Psoas muscle (tissue), 8 donors: ENCODE results near the gene KDM2A. TPM values are rescaled to one million over a fixed set of nuclear protein-coding genes. Genes with fewer than 3 reads are reported as not detected.

Experiments
- ATAC-seq, 4 donors: fragments of 200-7000 bp; cut with Tn5 transposase; one replicate each; pipeline ENCODE4 v1.9.1; 2020; ENCODE audit warnings: moderate library complexity in 3 of 4, mild to moderate bottlenecking in 2 of 4
- DNase-seq, 2 donors: peaks; one replicate each; pipeline ENCODE4 v3.0.0-alpha.2; 2020
- H3K27ac ChIP-seq: fragments of 200-600 bp; one replicate; pipeline ENCODE4 v1.8.0; 2022
- H3K27me3 ChIP-seq, 3 donors: fragments of 200-600 bp in 1 of 3; one replicate each; pipeline versions ENCODE4 v1.6.1 to v1.8.0; 2013 to 2022; ENCODE audit warnings: low read length in 2 of 3, mild to moderate bottlenecking in 2 of 3, moderate library complexity in 1 of 3; ENCODE audit not compliant: insufficient read depth in 3 of 3
- H3K36me3 ChIP-seq, 2 donors: fragments of 200-600 bp in 1 of 2; one replicate each; pipeline versions ENCODE4 v1.6.1 to v1.8.0; 2013 to 2022; ENCODE audit warnings: low read depth in 1 of 2, mild to moderate bottlenecking in 1 of 2, moderate library complexity in 1 of 2; ENCODE audit not compliant: insufficient read depth in 1 of 2
- H3K4me1 ChIP-seq: fragments of 200-600 bp; one replicate; pipeline ENCODE4 v1.8.0; 2022
- H3K4me3 ChIP-seq: fragments of 200-600 bp; one replicate; pipeline ENCODE4 v1.8.0; 2022; ENCODE audit warnings: mild to moderate bottlenecking
- H3K9me3 ChIP-seq: fragments of 200-600 bp; one replicate; pipeline ENCODE4 v1.8.0; 2022
- CTCF ChIP-seq: fragments of 200-600 bp; IDR thresholded peaks from one replicate; pipeline ENCODE4 v1.8.0; 2022; ENCODE audit warnings: antibody characterized with exemption
- WGBS, 3 donors: extraction: QIAGEN DNeasy Blood & Tissue Kit; methylation state at CpG; one replicate each; pipeline versions ENCODE4 v1.1.6 to v1.1.7; 2013; 5-methylcytosine and 5-hydroxymethylcytosine counted together
- intact Hi-C, 2 donors: fragments of 100-400 bp; cut with DNase I; formaldehyde crosslinking; loops; one replicate each; pipeline versions ENCODE4 v1.11.0 to v1.14.2; 2022
- polyA plus RNA-seq, 3 donors: library from polyadenylated mRNA; stranded (reverse); fragments of 200-250 nt; gene quantifications; one replicate each; pipeline ENCODE4 v1.2.3, GENCODE V29; 2013
- total RNA-seq, 4 donors: library from RNA; stranded (reverse); fragmentation: NEBNext Ultra II Directional in 2 of 4; extraction: Animal tissue kit (Norgen Biotek cat#: 25700) in 2 of 4; gene quantifications; one replicate each; pipeline versions ENCODE4 v1.2.1 to v1.2.4, GENCODE V29; 2021 to 2023
- donor health status: healthy with polysubstance abuse.
- donor health status: DM: no; HTN: no; CAD: no; lungs with moderate emphysema.
- donor health status: Bipolar disorder and iron deficiency.
- donor health status: healthy.
- donor health status: DM: yes; HTN: yes; CAD: no.
- donor health status: DM: no; HTN: no; CAD: no.
- donor health status: DM: no; HTN: no; CAD: no.
- donor health status: DM: yes; HTN: yes; CAD: no.

KDM2A gene
- total and polyA plus RNA-seq, 7 donors, result 26.6 to 67.9 (median 52.4) TPM

- intact Hi-C loops, result loop anchor here (5.0 to 10.0 kb wide), 3 partner anchors 37 to 120 kb away; partner anchors contain the start of gene SSH3 (in 1 of the 2)
- DNase-seq, result peak in 1 of 2 donors; percentile 45
- no peak overlapping the region for H3K27ac ChIP-seq
- H3K27me3 ChIP-seq, result no peaks in the 10 kb centered on the region
- peaks cover 41% of the 10 kb centered on the region for H3K4me1 ChIP-seq
- no peak for TF ChIP-seq CTCF
- no peak overlapping the region for H3K4me3 ChIP-seq
- WGBS, 3 donors, result 85 to 87% (median 87%) methylated on average over 7 of the region's 7 CpGs
- ATAC-seq, result no peak
- H3K36me3 ChIP-seq, result peaks cover 0 to 14% of the 10 kb centered on the region in 2 donors
- no peaks in the 10 kb centered on the region for H3K9me3 ChIP-seq
These were observed 146.0 kb downstream of the KDM2A start for GRCh38 chr11:67264877-67265632.

- 10 to 15% (median 13%) methylated on average over 45 to 54 of the region's 54 CpGs for WGBS, 3 donors
- H3K27ac ChIP-seq, result peak overlapping the region; percentile 62
- ATAC-seq, result peak; percentile 79 to 84 (median 82)
- no peaks in the 10 kb centered on the region for H3K9me3 ChIP-seq
- TF ChIP-seq CTCF, result peak; percentile 78
- H3K36me3 ChIP-seq, result peaks cover 0 to 14% of the 10 kb centered on the region in 2 donors
- H3K27me3 ChIP-seq, result no peaks in the 10 kb centered on the region
- H3K4me1 ChIP-seq, result peaks cover 46% of the 10 kb centered on the region
- DNase-seq, result peak; percentile 85 to 92
- intact Hi-C loops, result loop anchor here (1.0 to 10.0 kb wide), 4 partner anchors 36 to 119 kb away; partner anchors contain the start of gene SSH3 (in 1 of the 2)
- peak overlapping the region; percentile 47 for H3K4me3 ChIP-seq
These were observed 146.8 kb downstream of the KDM2A start for GRCh38 chr11:67265633-67266448.

- peaks cover 0 to 14% of the 10 kb centered on the region in 2 donors for H3K36me3 ChIP-seq
- peak; percentile 5 to 36 (median 22) for ATAC-seq
- H3K4me3 ChIP-seq, result peak within 1 kb of the TSS; percentile 91
- no peak for TF ChIP-seq CTCF
- peaks cover 51% of the 10 kb centered on the region for H3K4me1 ChIP-seq
- H3K27ac ChIP-seq, result peak within 1 kb of the TSS; percentile 69
- H3K9me3 ChIP-seq, result no peaks in the 10 kb centered on the region
- 1 to 2% (median 1%) methylated on average over 30 to 103 of the region's 103 CpGs for WGBS, 3 donors
- intact Hi-C loops, result loop anchor here (1.0 to 10.0 kb wide), 4 partner anchors 36 to 118 kb away; partner anchors contain the start of gene SSH3 (in 1 of the 2)
- no peaks in the 10 kb centered on the region for H3K27me3 ChIP-seq
- peak in 1 of 2 donors; percentile 73 for DNase-seq
These were observed 147.6 kb downstream of the KDM2A start, which contains the start of gene GRK2 for GRCh38 chr11:67266449-67267187. Gene GRK2 (plus strand): TSS chr11:67266473. CDS start chr11:67266700, 227 bp downstream.
